ENCODE measurements around the gene FBH1.
"Not testable (repeated sequence)": the region's sequence is repeated elsewhere in the genome, so short reads cannot be mapped to it uniquely, and the experiment has no call there.

Gene FBH1

DNA sequence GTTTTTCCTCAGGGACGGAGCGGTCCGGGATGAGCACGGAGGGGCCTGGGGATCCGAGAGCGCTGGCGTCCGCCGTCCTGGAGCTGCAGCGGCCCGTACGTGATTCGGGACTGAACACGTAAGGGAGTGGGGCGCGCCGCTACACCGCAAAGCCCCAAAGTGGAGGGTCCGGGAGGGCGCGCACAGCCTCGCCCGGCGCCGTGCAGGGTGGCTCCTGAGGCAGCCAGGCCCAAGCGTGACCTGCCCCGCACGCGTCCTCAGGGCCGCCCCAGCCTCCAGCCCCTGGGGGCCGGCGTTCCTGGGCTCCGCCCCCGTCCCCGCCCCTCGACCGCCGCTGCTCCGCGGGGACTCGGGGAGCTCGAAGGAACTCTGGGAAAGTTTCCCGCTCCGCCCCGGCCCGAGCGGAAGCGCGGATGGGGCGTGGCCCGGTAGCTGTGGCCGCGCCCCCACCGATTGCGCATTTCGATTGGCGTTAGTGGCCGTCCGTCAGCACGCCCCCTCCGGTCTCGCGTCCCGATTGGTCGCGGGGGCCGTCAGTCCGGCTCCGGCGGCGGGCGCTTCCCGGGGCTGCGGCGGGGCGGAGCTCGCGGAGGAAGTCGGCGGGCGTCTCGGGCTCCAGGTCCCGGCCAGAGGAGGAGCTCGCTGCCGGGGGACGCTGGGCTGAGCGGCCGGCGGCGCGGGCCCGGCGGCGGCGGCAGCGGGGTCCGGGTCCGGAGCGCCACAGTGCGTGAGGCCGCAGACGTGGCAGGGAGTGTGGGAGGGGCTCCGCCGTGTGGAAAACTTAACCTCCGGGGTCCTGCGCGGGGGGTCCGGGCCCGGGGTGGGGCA, at the start of gene FBH1, which contains the start of gene ANKRD16:
TSS of gene FBH1 (plus strand) at position 620 of the 828 bp plus-strand sequence. CDS start at position 723, 103 bp downstream.
TSS of gene ANKRD16 (minus strand) at position 270 of the 828 bp plus-strand sequence. CDS start 539 bp downstream, outside the sequence.
- Histone ChIP-seq H3K4me1 (ENCODE audit: control insufficient read depth, insufficient read depth, low read length) (peaks cover 16% of the 10 kb centered on the region), H3K27me3 (ENCODE audit: control insufficient read depth, insufficient read depth, low read length) (no peaks in the 10 kb centered on the region), H3K27ac (ENCODE audit: low read depth, low read length) (peak within 1 kb of the TSS; percentile 71), H3K9ac (ENCODE audit: low read length) (peak within 1 kb of the TSS; percentile 91), H3K4me3 (ENCODE audit: low read length) (peak within 1 kb of the TSS; percentile 91), H3K36me3 (ENCODE audit: control insufficient read depth, insufficient read depth, low read length) (peaks cover 9% of the 10 kb centered on the region)

DNA sequence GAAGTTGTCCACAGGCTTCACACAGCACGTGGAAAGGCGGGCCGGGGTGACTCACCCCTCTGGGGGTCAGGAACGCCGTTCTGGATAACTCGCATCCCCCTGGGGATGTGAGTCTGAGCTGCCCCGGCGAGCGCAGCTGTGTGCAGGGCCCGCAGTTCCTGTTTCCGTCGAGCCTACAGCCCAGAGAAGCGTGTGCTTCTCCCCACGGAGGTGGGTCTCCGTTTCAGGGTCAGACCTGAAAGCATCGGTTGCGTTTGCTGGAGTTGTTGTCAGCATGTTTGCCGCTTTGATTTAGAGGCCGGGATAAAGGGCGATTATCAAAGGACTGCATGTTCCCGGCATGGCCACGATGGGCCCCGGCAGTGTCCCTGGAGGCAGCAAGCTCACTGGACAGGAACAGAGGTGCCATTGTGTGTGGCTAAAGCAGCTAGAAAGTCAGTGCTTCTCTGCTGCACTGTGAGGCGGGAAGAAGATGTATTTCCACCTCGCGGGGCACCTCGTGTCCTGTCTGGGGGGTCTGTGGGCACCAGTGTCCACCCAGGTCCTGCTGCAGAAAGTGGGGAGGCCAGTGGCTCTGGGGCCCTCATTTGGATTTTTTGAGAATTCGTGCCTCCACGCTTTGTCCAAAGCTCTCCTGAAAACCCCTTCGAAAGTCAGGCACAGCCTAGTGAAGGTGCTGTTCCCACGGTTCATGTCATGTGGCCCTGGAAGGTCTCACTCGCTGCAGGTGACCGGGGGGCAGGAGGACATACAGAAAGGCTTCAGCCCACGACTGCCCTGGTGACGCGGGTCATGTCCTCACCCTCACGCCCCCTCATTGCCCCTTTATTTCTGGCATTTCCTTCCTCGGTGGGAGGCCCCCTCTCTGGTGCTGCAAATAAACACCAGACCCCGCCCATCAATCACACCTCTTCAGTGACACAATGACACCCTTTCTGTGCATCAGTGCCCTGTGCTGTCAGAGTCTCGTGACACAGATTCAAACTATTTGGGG, 49.4 kb upstream of the FBH1 start:
- Histone ChIP-seq H3K4me1 (ENCODE audit: control insufficient read depth, insufficient read depth, low read length) (no peaks in the 10 kb centered on the region), H3K27ac (ENCODE audit: low read depth, low read length) (no peak overlapping the region), H3K36me3 (ENCODE audit: control insufficient read depth, insufficient read depth, low read length) (no peaks in the 10 kb centered on the region), H3K27me3 (ENCODE audit: control insufficient read depth, insufficient read depth, low read length) (no peaks in the 10 kb centered on the region), H3K4me3 (ENCODE audit: low read length) (peak overlapping the region; percentile 8), H3K9ac (ENCODE audit: low read length) (no peak overlapping the region)

DNA sequence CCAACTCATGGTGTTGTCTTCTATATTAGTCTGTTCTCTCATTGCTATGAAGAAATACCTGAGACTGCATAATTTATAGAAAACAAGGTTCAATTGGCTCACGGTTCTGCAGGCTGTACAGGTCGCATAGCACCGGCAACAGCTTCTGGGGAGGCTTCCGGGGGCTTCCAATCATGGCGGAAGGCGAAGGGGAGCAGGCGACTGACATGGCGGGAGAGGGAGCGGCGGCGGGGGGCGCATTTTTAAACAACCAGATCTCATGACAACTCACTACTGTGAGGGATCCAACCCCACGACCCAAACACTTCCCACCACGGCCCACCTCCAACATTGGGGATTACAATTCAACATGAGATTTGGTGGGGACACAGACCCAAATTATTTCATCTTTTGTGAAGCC, 48.1 kb upstream of the FBH1 start:
- Histone ChIP-seq H3K4me3 (ENCODE audit: low read length) (no peak overlapping the region), H3K27ac (ENCODE audit: low read depth, low read length) (no peak overlapping the region), H3K9ac (ENCODE audit: low read length) (no peak overlapping the region), H3K36me3 (ENCODE audit: control insufficient read depth, insufficient read depth, low read length) (no peaks in the 10 kb centered on the region), H3K27me3 (ENCODE audit: control insufficient read depth, insufficient read depth, low read length) (no peaks in the 10 kb centered on the region), H3K4me1 (ENCODE audit: control insufficient read depth, insufficient read depth, low read length) (no peaks in the 10 kb centered on the region)

DNA sequence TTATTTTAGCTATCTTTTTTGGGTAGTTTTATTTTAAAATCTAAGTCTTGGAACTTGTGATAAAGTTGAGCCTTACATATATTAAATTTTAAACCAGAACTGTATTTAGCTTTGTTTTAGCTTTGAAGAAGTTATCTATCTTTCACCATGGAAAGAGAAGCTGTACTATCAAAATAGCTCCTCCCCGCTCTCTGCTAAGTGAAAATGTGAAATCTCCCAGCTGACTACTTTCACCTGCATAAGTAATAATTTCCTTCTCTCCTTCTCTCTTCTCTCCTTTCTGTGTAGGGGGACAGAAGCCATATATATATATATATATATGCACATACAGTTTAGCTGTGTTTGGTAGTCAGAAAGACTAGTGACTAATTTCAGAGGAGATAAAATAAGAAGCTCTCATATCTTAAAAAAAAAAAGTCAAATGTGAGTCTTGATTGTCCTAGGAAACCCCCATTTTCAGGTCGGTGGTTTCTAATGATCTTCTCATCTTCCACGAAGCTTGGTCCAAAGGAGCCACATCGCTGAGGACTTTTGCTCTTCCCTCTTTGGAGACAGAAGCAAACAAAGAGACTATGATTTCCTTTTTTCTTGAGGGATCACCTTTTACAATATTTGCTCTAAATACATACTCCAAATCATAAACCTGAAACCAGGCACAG, 46.2 kb upstream of the FBH1 start:
- H3K4me3 ChIP-seq (ENCODE audit: low read length): no peak overlapping the region
- no peak overlapping the region for H3K27ac ChIP-seq (ENCODE audit: low read depth, low read length)
- no peak overlapping the region for H3K9ac ChIP-seq (ENCODE audit: low read length)
- no peaks in the 10 kb centered on the region for H3K27me3 ChIP-seq (ENCODE audit: control insufficient read depth, insufficient read depth, low read length)
- H3K4me1 ChIP-seq (ENCODE audit: control insufficient read depth, insufficient read depth, low read length): no peaks in the 10 kb centered on the region
- H3K36me3 ChIP-seq (ENCODE audit: control insufficient read depth, insufficient read depth, low read length): no peaks in the 10 kb centered on the region

DNA sequence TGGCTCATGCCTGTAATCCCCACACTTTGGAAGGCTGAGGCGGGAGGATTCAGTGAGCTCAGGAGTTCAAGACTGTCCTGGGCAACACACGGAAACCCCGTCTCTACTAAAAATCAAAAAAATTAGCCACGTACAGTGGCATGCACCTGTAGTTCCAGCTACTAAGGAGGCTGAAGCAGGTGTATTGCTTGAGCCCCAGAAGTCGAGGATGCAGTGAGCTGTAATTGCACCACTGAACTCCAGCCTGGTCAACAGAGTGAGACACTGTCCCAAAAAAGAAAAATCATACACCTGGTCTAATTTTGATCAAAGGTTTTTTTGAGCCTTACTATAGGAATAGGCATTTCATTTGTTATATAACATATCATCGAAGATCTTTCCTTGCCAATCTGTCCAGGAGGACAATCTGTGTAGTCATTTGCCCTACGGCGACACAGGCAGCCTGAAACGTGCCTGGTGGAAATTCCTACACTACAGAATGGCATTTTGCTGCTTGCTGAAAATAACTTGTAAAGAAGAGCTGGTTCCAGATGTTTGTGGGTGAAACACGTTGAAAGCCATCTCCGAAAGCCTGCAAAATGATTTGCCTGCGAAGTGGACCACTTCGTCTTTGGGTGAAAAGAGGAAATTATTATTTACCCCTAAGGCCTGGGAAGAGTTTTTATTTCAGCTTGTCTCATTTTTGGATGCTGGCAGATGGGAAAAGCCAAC, 45.5 kb upstream of the FBH1 start:
- H3K27me3 ChIP-seq (ENCODE audit: control insufficient read depth, insufficient read depth, low read length): no peaks in the 10 kb centered on the region
- no peaks in the 10 kb centered on the region for H3K36me3 ChIP-seq (ENCODE audit: control insufficient read depth, insufficient read depth, low read length)
- no peaks in the 10 kb centered on the region for H3K4me1 ChIP-seq (ENCODE audit: control insufficient read depth, insufficient read depth, low read length)
- no peak overlapping the region for H3K27ac ChIP-seq (ENCODE audit: low read depth, low read length)
- no peak overlapping the region for H3K4me3 ChIP-seq (ENCODE audit: low read length)
- no peak overlapping the region for H3K9ac ChIP-seq (ENCODE audit: low read length)

DNA sequence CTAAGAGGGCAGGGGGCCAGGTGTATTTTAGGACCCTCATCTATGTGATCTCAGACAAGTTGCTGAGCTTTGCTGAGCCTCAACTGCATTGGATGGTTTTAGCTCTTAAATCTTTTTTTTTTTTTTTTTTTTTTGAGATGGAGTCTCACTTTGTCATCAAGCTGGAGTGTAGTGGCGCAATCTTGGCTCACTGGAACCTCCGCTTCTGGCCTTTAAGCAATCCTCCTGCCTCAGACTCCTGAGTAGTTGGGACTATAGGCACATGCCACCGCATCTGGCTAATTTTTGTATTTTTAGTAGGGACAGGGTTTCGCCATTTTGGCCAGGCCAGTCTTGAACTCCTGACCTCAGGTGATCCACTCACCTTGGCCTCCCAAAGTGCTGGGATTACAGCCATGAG, 43.4 kb upstream of the FBH1 start:
- not testable (repeated sequence) for H3K27ac ChIP-seq (ENCODE audit: low read depth, low read length); H3K4me1 ChIP-seq (ENCODE audit: control insufficient read depth, insufficient read depth, low read length); H3K36me3 ChIP-seq (ENCODE audit: control insufficient read depth, insufficient read depth, low read length); H3K9ac ChIP-seq (ENCODE audit: low read length); H3K27me3 ChIP-seq (ENCODE audit: control insufficient read depth, insufficient read depth, low read length); H3K4me3 ChIP-seq (ENCODE audit: low read length)

DNA sequence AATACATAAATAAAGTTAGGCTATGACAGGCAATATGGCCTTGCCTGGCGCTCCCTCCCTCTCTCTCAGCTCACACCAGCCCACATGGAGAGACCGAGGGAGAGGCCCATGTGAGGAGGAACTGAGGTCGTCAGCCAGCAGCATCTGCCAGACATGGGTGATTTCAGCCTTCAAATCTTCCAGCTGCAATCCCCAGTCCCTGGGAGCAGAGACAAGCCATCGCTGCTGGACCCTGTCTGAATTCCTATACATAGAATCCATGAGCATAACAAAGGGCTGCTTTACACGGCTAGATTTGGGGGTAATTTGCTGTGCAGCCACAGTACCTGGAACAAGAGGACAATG, 35.9 kb upstream of the FBH1 start:
- Histone ChIP-seq H3K4me1 (ENCODE audit: control insufficient read depth, insufficient read depth, low read length) (no peaks in the 10 kb centered on the region), H3K9ac (ENCODE audit: low read length) (no peak overlapping the region), H3K27me3 (ENCODE audit: control insufficient read depth, insufficient read depth, low read length) (no peaks in the 10 kb centered on the region), H3K4me3 (ENCODE audit: low read length) (no peak overlapping the region), H3K36me3 (ENCODE audit: control insufficient read depth, insufficient read depth, low read length) (no peaks in the 10 kb centered on the region), H3K27ac (ENCODE audit: low read depth, low read length) (no peak overlapping the region)

DNA sequence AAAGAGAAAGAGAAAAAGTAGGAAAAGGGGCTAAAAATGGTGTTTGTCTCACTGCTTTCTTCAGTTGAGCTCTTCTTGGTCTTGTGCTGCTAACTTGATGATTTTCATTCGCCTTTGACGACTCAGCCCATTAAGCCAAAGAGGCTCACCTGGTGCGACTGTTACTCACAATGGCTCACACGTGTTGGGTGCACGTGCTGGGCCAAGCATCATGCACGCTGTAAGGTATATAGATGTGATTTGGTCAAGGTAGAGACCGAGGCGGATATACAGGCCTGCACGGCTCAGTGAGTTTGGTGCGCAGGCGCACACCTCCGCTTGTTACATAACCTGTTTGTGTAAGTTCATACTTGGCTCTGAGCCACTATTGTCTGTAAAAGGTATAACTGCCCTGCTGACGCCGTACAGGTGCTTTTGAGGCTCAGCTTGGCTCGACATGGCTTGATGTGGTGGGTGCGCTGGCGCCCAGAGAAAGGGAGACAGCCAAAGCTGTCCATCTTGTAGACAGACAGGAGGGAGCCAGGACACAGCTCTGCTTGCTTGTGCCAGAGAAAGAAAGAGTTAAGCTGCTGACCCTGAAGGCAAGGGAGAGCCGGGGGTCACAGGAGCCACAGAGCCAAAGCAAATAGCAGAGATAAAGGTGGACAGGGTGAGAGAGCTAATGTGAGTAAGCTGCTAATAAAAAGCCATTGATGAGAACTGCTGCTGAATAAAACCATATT, 33.9 kb upstream of the FBH1 start:
- no peak overlapping the region for H3K4me3 ChIP-seq (ENCODE audit: low read length)
- H3K9ac ChIP-seq (ENCODE audit: low read length): no peak overlapping the region
- no peak overlapping the region for H3K27ac ChIP-seq (ENCODE audit: low read depth, low read length)
- no peaks in the 10 kb centered on the region for H3K36me3 ChIP-seq (ENCODE audit: control insufficient read depth, insufficient read depth, low read length)
- H3K27me3 ChIP-seq (ENCODE audit: control insufficient read depth, insufficient read depth, low read length): no peaks in the 10 kb centered on the region
- no peaks in the 10 kb centered on the region for H3K4me1 ChIP-seq (ENCODE audit: control insufficient read depth, insufficient read depth, low read length)

DNA sequence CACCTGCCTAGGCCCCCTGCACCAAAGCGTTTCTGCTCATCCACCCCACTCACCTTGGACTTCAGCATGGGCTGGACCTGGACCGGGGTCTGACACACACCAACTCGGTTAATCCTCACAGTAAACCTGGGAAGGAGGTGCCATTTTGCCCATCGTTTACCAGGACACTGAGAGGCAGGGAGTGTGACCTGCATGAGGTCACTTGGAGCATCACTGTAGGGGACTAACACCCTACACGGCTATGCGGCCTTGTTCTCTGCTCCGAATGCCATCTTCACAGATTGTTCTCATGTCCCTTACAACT, 33.4 kb upstream of the FBH1 start:
- Histone ChIP-seq H3K9ac (ENCODE audit: low read length) (no peak overlapping the region), H3K27ac (ENCODE audit: low read depth, low read length) (no peak overlapping the region), H3K4me3 (ENCODE audit: low read length) (no peak overlapping the region), H3K27me3 (ENCODE audit: control insufficient read depth, insufficient read depth, low read length) (no peaks in the 10 kb centered on the region), H3K36me3 (ENCODE audit: control insufficient read depth, insufficient read depth, low read length) (no peaks in the 10 kb centered on the region), H3K4me1 (ENCODE audit: control insufficient read depth, insufficient read depth, low read length) (no peaks in the 10 kb centered on the region)

DNA sequence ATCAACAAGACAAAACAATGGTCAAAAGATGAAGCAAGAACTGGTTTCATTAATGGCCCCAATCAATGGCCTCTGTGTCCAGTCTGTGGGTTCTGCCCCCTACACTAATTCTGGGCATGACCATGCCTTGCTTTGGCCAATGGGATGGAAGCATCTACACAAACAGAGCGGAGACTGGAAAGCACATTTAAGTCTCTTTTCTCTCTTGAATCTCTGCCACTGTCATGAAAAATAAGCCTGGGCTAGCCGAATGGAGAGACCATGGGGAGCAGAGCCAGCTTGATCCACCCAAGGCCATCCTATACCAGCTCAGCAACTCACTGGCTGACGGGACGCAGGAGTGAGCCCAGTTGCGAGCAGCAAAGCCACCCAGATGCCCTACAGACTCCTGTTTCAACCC, 31.2 kb upstream of the FBH1 start:
- Histone ChIP-seq H3K4me3 (ENCODE audit: low read length) (no peak overlapping the region), H3K36me3 (ENCODE audit: control insufficient read depth, insufficient read depth, low read length) (no peaks in the 10 kb centered on the region), H3K4me1 (ENCODE audit: control insufficient read depth, insufficient read depth, low read length) (no peaks in the 10 kb centered on the region), H3K9ac (ENCODE audit: low read length) (no peak overlapping the region), H3K27me3 (ENCODE audit: control insufficient read depth, insufficient read depth, low read length) (no peaks in the 10 kb centered on the region), H3K27ac (ENCODE audit: low read depth, low read length) (no peak overlapping the region)

DNA sequence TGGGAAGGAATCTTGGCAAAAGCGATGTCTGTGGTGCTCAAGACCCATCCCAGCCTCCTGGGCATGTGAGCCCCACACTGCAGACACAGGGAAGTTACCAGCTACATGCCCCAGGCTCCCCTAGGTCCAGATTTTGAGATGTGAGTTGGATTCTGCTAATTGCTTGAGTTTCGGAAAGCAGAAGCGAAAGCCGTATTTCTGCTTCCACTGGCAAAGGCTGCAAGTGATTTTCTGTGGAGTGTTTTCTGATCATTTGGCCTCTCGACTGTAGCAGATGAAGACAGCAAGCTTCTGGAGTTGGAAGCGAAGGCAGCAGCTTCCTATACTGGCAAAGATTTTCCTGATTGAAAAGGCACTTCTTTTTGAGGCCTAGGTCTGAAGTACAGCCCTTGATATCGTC, 30.0 kb upstream of the FBH1 start:
- Histone ChIP-seq H3K4me3 (ENCODE audit: low read length) (no peak overlapping the region), H3K27me3 (ENCODE audit: control insufficient read depth, insufficient read depth, low read length) (no peaks in the 10 kb centered on the region), H3K4me1 (ENCODE audit: control insufficient read depth, insufficient read depth, low read length) (no peaks in the 10 kb centered on the region), H3K36me3 (ENCODE audit: control insufficient read depth, insufficient read depth, low read length) (no peaks in the 10 kb centered on the region), H3K27ac (ENCODE audit: low read depth, low read length) (no peak overlapping the region), H3K9ac (ENCODE audit: low read length) (no peak overlapping the region)
